Activated T-cell treated with anti-CD3 and anti-CD28 coated beads, Interleukin-2, amount 50 U/mL, for 24 hours (primary cell): ENCODE results near the gene SIMC1.
"Not testable (repeated sequence)": the region's sequence is repeated elsewhere in the genome, so short reads cannot be mapped to it uniquely, and the experiment has no call there.

Source experiments
- DNase-seq: peaks from one replicate; pipeline ENCODE4 v3.0.0-alpha.2; 2020
- H3K27ac Mint-ChIP-seq: 2 replicates; pipeline ENCODE4 v1.8.0; 2020; ENCODE audit warnings: mild to moderate bottlenecking, mixed read lengths
- H3K27me3 Mint-ChIP-seq: 2 replicates; pipeline ENCODE4 v1.8.0; 2020; ENCODE audit warnings: mixed read lengths
- H3K36me3 Mint-ChIP-seq: 2 replicates; pipeline ENCODE4 v1.8.0; 2020; ENCODE audit warnings: low read depth, mixed read lengths
- H3K4me1 Mint-ChIP-seq: 2 replicates; pipeline ENCODE4 v1.8.0; 2020; ENCODE audit warnings: low read depth, mixed read lengths
- H3K4me3 Mint-ChIP-seq: 2 replicates; pipeline ENCODE4 v1.8.0; 2020; ENCODE audit warnings: mild to moderate bottlenecking, moderate library complexity, mixed read lengths
- H3K9me3 Mint-ChIP-seq: 2 replicates; pipeline ENCODE4 v1.8.0; 2020; ENCODE audit warnings: mixed read lengths

Gene SIMC1

GRCh38 chr5:176198991-176199733 is 39.1 kb upstream of the SIMC1 start:
- DNase-seq, result peak; percentile 49
- not testable (repeated sequence) for H3K9me3 Mint-ChIP-seq, H3K27ac Mint-ChIP-seq, H3K36me3 Mint-ChIP-seq, H3K4me1 Mint-ChIP-seq
- Mint-ChIP-seq H3K4me3 (peak overlapping the region; percentile 75), H3K27me3 (peaks cover 27% of the 10 kb centered on the region)

- H3K4me1 Mint-ChIP-seq, H3K9me3 Mint-ChIP-seq, H3K27ac Mint-ChIP-seq, DNase-seq, H3K36me3 Mint-ChIP-seq: not testable (repeated sequence)
- Mint-ChIP-seq H3K4me3 (peak overlapping the region; percentile 75), H3K27me3 (peaks cover 27% of the 10 kb centered on the region)
Measured at GRCh38 chr5:176199803-176200399, 38.3 kb upstream of the SIMC1 start.

- Mint-ChIP-seq H3K9me3 (no peaks in the 10 kb centered on the region), H3K27me3 (peaks cover 24% of the 10 kb centered on the region), H3K36me3 (no peaks in the 10 kb centered on the region), H3K27ac (no peak overlapping the region), H3K4me3 (no peak overlapping the region), H3K4me1 (peaks cover 5% of the 10 kb centered on the region)
- DNase-seq, result no peak
Measured at GRCh38 chr5:176201811-176202210, 36.4 kb upstream of the SIMC1 start.

GRCh38 chr5:176203086-176203485 is 35.1 kb upstream of the SIMC1 start:
- Mint-ChIP-seq H3K36me3 (no peaks in the 10 kb centered on the region), H3K9me3 (no peaks in the 10 kb centered on the region), H3K27ac (no peak overlapping the region), H3K4me1 (peaks cover 3% of the 10 kb centered on the region), H3K27me3 (peaks cover 16% of the 10 kb centered on the region), H3K4me3 (no peak overlapping the region)
- no peak for DNase-seq

- not testable (repeated sequence) for H3K27ac Mint-ChIP-seq, H3K36me3 Mint-ChIP-seq, DNase-seq, H3K4me3 Mint-ChIP-seq, H3K4me1 Mint-ChIP-seq, H3K9me3 Mint-ChIP-seq
- H3K27me3 Mint-ChIP-seq, result peaks cover 16% of the 10 kb centered on the region
Measured at GRCh38 chr5:176203535-176203934, 34.7 kb upstream of the SIMC1 start.

- DNase-seq, H3K36me3 Mint-ChIP-seq, H3K4me1 Mint-ChIP-seq, H3K4me3 Mint-ChIP-seq, H3K9me3 Mint-ChIP-seq, H3K27ac Mint-ChIP-seq, H3K27me3 Mint-ChIP-seq: not testable (repeated sequence)
Measured at GRCh38 chr5:176214466-176215021, 23.7 kb upstream of the SIMC1 start.

- not testable (repeated sequence) for DNase-seq, H3K4me1 Mint-ChIP-seq, H3K27ac Mint-ChIP-seq, H3K9me3 Mint-ChIP-seq, H3K36me3 Mint-ChIP-seq
- peak overlapping the region; percentile 3 for H3K4me3 Mint-ChIP-seq
- H3K27me3 Mint-ChIP-seq, result peaks cover 12% of the 10 kb centered on the region
Measured at GRCh38 chr5:176216393-176216916, 21.8 kb upstream of the SIMC1 start.

- H3K36me3 Mint-ChIP-seq, H3K27ac Mint-ChIP-seq, DNase-seq, H3K4me1 Mint-ChIP-seq, H3K9me3 Mint-ChIP-seq, H3K4me3 Mint-ChIP-seq: not testable (repeated sequence)
- H3K27me3 Mint-ChIP-seq, result peaks cover 12% of the 10 kb centered on the region
Measured at GRCh38 chr5:176217188-176217729, 21.0 kb upstream of the SIMC1 start.

- H3K4me1 Mint-ChIP-seq, H3K27me3 Mint-ChIP-seq, H3K27ac Mint-ChIP-seq, DNase-seq, H3K36me3 Mint-ChIP-seq, H3K9me3 Mint-ChIP-seq, H3K4me3 Mint-ChIP-seq: not testable (repeated sequence)
Measured at GRCh38 chr5:176217764-176218163, 20.5 kb upstream of the SIMC1 start.

GRCh38 chr5:176222006-176222405 is 16.2 kb upstream of the SIMC1 start:
- H3K27me3 Mint-ChIP-seq, H3K36me3 Mint-ChIP-seq, H3K4me1 Mint-ChIP-seq: not testable (repeated sequence)

GRCh38 chr5:176228358-176228757 is 9.9 kb upstream of the SIMC1 start:
- not testable (repeated sequence) for H3K4me3 Mint-ChIP-seq, H3K27ac Mint-ChIP-seq

More at GRCh38 chr5:176222006-176222405, 16.2 kb upstream of the SIMC1 start:
- H3K4me3 Mint-ChIP-seq, H3K27ac Mint-ChIP-seq, DNase-seq, H3K9me3 Mint-ChIP-seq: not testable (repeated sequence)

GRCh38 chr5:176233253-176233652 is 5.0 kb upstream of the SIMC1 start:
- not testable (repeated sequence) for H3K4me1 Mint-ChIP-seq

More at GRCh38 chr5:176228358-176228757, 9.9 kb upstream of the SIMC1 start:
- not testable (repeated sequence) for H3K9me3 Mint-ChIP-seq, H3K36me3 Mint-ChIP-seq, DNase-seq, H3K27me3 Mint-ChIP-seq, H3K4me1 Mint-ChIP-seq

GRCh38 chr5:176235155-176235554 is 3.1 kb upstream of the SIMC1 start:
- H3K36me3 Mint-ChIP-seq, H3K4me1 Mint-ChIP-seq, H3K4me3 Mint-ChIP-seq, H3K27me3 Mint-ChIP-seq, H3K27ac Mint-ChIP-seq, H3K9me3 Mint-ChIP-seq, DNase-seq: not testable (repeated sequence)

More at GRCh38 chr5:176233253-176233652, 5.0 kb upstream of the SIMC1 start:
- not testable (repeated sequence) for DNase-seq, H3K27me3 Mint-ChIP-seq, H3K36me3 Mint-ChIP-seq, H3K9me3 Mint-ChIP-seq, H3K4me3 Mint-ChIP-seq, H3K27ac Mint-ChIP-seq

GRCh38 chr5:176238645-176239283 is 540 bp downstream of the SIMC1 start:
- H3K4me3 Mint-ChIP-seq, H3K4me1 Mint-ChIP-seq, DNase-seq, H3K9me3 Mint-ChIP-seq, H3K27me3 Mint-ChIP-seq, H3K27ac Mint-ChIP-seq, H3K36me3 Mint-ChIP-seq: not testable (repeated sequence)
